Measurements from ENCODE around the gene OTOP2.

DNA sequence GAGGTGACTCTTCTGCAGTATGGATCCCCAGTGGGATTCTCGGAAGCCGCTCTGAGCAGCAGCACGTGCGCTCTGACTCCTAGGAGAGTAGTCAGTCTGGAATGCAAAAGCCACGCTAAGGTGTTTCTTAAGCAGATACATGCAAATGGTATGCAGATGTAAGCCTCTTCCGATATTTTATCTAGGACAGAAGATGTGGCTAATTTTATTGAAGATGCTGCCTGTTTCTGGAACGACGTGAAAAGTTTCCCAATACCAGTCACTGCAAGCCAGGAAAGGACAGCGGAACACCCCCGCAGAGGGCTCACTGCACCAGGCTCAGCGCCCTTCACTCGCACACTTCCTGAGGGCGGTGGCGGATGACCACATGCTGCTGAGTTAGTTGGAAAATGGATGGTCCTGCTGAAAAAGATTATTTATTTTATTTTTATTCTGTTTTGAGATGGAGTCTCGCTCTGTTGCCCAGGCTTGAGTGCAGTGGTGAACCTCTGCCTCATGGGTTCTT is 40.8 kb upstream of the OTOP2 start:
- TF ChIP-seq, protein P1, sequence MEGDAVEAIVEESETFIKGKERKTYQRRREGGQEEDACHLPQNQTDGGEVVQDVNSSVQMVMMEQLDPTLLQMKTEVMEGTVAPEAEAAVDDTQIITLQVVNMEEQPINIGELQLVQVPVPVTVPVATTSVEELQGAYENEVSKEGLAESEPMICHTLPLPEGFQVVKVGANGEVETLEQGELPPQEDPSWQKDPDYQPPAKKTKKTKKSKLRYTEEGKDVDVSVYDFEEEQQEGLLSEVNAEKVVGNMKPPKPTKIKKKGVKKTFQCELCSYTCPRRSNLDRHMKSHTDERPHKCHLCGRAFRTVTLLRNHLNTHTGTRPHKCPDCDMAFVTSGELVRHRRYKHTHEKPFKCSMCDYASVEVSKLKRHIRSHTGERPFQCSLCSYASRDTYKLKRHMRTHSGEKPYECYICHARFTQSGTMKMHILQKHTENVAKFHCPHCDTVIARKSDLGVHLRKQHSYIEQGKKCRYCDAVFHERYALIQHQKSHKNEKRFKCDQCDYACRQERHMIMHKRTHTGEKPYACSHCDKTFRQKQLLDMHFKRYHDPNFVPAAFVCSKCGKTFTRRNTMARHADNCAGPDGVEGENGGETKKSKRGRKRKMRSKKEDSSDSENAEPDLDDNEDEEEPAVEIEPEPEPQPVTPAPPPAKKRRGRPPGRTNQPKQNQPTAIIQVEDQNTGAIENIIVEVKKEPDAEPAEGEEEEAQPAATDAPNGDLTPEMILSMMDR (IDR thresholded peaks at IDR 0.05) = no peak
- no peak for TF ChIP-seq POLR2A (IDR thresholded peaks at IDR 0.05)
